HG03175 (cell line): ENCODE data around the gene TMEM270.
"Not testable (repeated sequence)": the region's sequence is repeated elsewhere in the genome, so short reads cannot be mapped to it uniquely, and the experiment has no call there.

Experiments
- ATAC-seq: cut with Tn5 transposase; IDR thresholded peaks from one replicate; pipeline ENCODE4 v1.9.1; 2021; ENCODE audit warnings: mild to moderate bottlenecking, moderate library complexity; ENCODE audit not compliant: unreplicated experiment

Gene TMEM270

DNA sequence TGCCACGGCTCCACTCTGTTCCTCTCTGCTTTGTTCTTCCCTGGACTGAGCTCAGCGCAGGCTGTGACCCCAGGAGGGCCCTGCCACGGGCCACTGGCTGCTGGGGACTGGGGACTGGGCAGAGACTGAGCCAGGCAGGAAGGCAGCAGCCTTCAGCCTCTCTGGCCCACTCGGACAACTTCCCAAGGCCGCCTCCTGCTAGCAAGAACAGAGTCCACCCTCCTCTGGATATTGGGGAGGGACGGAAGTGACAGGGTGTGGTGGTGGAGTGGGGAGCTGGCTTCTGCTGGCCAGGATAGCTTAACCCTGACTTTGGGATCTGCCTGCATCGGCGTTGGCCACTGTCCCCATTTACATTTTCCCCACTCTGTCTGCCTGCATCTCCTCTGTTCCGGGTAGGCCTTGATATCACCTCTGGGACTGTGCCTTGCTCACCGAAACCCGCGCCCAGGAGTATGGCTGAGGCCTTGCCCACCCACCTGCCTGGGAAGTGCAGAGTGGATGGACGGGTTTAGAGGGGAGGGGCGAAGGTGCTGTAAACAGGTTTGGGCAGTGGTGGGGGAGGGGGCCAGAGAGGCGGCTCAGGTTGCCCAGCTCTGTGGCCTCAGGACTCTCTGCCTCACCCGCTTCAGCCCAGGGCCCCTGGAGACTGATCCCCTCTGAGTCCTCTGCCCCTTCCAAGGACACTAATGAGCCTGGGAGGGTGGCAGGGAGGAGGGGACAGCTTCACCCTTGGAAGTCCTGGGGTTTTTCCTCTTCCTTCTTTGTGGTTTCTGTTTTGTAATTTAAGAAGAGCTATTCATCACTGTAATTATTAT lies 28.9 kb upstream of the TMEM270 start:
- ATAC-seq, result no peak

DNA sequence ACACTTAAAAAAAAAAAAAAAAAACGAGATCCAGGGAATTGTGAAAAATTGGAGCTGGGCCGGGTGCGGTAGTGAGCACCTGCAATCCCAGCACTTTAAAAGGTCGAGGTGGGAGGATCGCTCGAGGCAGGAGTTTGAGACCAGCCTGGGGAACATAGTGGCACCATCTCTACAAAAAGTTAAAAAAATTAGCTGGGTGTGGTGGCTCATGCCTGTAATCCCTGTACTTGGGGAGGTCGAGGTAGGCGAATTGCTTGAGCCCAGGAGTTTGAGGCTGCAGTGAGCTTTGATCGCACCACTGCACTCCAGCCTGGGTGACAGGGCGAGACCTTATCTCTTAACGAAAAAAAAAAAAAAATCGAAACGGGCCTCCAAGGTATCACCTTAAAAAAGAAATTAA lies 28.2 kb upstream of the TMEM270 start:
- no peak for ATAC-seq

DNA sequence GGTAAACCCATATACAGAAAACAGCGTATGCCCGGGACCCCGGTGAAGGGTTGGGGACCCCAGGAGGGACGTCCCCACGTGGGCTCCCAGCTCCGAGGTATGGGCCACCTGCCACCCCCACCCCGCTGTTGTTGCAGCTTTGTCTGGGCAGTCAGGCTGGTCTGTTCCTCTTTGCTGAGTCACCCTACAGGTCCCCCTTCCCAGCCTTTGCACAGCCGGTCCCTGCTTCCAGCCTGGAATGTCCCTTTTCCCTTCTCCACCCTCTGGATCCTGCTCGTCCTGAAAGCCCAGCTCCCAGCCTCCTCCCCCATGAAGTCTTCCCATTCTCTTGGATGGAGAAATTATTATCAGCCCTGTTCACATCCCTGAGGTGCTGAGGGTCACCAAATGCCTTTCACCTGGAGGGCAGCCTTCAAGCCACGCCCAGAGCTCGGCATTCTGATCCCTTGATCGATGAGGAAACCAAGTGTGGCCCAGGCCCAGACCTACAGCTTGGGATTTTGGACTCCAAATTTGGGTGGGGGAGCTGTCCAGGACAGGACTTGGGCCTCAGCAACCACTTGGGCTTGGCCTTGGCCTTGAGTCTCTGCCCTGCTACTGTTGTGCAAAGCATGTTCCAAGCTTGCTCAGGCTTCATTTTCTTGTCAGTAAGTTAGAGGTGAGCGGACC lies 27.6 kb upstream of the TMEM270 start:
- ATAC-seq, result no peak

DNA sequence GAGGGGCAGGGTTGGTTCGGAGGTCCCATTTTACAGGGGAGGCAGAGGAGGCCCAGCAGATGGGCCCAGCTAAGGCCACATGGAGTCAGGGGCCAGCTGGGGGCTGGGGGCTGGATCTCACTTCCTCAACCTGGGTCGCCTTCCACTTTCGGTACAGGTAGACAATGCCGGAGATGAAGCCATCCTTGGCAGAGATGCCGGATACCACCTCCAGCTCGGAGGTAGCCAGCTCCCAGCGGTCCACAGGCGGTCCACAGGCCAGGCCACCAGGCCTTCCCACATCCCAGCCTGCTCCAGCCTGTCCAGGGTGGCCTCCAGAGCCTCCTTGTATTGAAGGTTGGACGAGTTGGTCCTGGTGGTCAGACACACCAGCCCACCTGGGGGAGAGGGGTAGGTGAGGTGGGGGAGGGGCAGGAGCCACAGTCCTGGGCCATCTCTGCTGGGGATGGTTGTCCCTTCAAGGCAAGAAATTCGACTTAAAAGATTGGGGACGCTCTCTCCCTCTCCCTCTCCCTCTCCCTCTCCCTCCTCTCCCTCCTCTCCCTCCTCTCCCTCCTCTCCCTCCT lies 26.2 kb upstream of the TMEM270 start:
- no peak for ATAC-seq

DNA sequence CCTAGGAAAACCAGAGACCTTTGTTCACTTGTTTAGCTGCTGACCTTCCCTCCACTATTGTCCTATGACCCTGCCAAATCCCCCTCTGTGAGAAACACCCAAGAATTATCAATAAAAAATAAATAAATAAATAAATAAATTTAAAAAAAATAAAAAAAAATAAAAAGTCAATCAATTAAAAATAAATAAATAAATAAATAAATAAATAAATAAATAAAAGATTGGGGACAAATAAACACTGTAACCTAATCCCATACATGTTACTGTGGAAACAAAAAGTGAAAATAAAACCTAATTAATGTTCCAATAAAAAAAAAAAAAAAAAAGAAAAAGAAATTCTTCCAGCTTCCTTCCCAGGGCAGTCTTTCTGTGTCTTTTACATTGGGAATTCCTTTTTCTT lies 23.8 kb upstream of the TMEM270 start:
- not testable (repeated sequence) for ATAC-seq

DNA sequence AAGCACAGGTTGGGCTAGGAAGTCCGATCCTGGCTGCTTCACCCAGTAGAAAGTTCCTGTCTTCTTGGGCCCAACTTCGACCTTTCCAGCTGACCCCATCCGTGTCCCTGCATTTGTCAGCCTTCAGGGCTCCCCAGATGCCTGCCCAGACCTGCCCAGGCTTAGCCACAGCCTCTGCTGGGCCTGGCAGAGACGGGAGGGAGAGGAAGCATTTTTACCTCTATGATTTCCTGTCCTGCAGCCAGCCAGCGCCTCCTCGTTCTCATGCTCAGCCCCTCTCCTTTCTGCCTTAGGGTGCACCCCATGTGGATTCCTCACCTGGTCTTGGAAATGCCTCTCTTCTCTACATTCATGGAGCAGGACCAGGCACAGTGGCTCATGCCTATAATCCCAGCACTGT lies 22.3 kb upstream of the TMEM270 start:
- no peak for ATAC-seq

DNA sequence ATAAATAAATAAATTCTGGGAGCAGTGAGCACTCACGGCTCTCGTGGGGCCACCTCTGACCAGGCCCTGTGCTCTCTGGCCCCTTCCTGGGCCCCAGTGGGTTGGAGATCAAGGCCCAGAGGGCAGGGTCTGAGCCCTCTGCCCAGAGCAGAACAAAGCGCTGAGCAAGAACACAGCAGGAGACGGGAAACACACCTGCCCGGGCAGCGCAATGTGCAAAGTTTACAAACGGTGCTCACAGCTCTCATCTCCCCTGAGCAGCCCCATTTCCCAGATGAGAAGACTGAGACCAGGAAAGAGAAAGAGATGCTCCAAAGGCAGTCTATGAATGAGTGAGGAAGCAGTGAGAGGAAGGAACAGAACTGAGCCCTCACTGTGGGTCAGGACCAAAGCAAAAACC lies 21.7 kb upstream of the TMEM270 start:
- no peak for ATAC-seq

DNA sequence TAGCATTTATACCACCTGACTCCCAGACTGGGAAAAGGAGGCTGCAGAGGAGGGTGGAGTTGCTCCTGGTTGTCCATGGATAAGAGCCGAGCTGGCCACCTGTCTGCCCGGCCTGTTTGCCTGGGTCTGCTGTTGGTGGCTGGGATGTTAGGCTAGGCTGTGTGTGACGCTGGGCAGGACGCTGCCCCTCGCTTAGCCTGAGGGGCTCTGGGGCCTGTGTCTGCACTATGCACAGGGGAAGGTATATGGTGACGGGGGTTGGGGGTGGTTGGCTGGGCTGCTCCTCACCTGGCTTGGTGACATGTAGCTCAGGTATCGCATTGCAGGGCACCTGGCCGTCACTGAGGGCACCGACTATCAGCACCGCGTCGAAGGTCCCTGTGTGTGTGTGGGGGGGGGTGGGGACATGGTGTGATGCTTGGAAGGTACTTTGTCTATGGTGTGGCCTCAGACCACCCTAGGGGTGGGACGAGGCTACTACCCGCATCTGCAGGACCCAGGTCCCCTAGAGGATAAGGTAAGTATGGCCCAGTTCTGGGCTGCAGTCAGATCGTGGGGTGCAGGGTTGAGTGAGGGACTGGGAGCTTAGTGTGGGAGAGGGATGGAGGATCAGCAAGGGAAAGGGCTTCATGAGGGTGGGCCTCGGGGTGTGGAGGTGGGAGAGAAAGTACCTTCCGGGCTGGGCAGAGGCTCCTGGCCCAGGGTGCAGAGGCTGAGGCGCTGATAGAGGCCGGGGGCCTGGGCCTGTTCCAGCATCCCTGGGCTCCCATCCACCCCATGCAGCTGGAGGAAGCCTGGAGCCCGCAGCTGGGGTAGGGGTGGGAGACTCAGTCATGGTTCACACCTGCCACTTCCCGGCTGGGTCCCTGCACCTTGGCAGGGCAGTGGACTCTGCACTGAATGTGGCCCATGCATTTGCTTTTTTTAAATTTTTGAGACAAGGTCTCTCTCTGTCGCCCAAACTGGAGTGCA lies 20.9 kb upstream of the TMEM270 start:
- ATAC-seq, result no peak

DNA sequence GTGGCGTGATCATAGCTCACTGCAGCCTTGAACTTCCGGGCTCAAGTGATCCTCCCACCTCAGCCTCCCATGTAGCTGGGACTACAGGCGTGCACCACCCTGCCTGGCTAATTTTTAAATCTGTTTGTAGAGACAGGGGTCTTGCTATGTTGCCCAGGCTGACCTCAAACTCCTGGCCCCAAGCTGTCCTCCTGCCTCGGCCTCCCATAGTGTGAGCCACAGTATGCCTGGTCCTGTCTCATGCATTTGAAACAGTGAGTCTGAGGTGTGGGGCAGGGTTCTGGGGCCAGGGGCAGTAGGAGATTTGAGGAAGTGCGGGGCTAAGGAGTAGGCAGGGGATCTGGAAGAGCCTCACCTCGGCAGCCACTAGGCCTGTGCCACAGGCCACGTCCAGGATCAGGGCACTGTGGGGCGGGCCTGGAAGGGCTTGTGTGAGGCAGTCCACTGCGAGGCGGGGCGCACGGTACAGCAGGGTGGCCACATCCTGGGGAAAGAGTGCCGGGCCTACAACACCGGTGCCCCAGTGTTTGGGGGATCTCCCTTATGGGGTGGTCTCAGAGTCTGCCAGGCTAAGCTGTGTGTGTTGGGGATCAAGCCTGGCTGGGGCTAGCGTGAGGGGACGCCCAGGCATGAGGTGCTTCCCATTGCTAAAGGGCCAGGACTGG lies 20.1 kb upstream of the TMEM270 start:
- ATAC-seq, result no peak

DNA sequence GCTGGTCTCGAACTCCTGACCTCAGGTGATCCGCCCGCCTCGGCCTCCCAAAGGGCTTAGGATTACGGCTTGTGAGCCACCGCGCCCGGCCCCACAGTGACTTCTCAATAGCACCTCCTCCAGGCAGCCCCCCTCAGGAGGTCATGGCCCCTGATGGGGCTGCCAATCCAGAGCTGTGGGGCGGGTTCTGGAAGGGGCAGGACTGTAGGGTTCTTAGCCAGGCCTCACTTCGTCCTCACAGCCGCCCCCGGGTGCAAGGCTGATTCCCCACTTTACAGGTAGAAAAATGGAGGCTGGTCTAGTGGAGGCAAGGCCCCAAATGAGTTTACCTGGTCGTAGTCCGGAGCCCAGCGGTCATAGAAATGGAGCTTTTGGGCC lies 19.3 kb upstream of the TMEM270 start:
- no peak for ATAC-seq

DNA sequence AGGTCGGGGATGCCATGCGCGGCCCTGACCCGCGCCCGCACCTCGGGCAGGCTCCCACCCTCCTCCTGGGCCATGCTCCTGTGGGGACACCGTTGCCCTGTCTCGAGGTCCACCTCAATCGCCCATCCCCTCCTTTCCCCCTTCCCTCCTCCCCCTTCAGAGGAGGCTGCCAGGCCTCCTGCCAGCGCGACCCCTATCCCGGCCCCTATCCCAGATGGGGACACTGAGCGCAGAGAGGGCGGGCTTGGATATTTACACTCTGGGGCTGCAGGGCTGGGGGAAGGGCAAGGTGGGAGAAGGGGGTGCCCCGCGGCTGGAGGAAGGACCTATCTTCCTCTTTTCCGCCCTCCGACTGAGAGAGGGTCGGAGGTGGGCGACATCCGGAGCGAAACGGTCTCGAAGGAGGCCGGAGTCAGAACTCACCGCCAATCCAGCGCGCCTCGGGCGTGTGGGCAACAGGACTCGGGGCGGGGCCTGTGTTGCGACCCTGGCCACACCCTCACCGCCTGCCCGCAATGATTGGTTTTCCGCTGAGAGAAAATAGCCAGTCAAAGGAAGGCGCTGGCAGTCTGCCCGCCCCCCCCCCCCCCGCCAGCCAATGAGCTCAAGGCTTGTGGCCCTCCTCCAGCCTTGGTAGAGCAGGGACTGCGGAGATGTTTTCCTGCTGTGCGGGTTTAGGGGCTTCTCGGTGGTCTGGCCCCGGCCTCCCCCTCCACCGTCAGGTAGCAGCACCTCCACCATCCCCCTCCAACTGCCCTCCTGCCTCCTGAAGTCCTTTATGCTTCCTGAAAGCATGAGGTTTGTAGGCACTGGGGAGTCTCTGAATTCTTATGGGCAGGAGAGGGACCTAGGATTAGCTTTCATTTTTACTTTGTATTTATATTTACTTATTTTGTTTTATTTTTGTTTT lies 18.6 kb upstream of the TMEM270 start, which contains the start of gene METTL27:
Gene METTL27, minus strand, starts transcription at position 450 of the 910 bp plus-strand sequence. Its CDS starts 376 bp downstream, at position 74.
- peak; percentile 96 for ATAC-seq

DNA sequence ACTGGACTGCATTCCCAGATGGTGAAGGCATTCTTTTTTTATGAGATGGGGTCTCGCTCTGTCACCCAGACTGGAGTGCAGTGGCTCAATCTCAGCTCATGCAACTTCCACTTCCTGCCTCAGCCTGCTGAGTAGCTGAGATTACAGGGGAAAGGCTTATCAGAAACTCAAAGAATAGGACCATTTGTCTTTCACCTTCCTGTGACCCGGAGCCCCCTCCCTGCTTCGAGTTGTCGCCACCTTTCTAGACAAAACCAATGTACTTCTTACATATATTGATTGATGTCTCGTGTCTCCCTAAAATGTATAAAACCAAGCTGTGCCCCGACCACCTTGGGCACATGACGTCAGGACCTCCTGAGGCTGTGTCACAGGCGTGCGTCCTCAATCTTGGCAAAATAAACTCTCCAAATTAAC lies 16.8 kb upstream of the TMEM270 start:
- no peak for ATAC-seq

DNA sequence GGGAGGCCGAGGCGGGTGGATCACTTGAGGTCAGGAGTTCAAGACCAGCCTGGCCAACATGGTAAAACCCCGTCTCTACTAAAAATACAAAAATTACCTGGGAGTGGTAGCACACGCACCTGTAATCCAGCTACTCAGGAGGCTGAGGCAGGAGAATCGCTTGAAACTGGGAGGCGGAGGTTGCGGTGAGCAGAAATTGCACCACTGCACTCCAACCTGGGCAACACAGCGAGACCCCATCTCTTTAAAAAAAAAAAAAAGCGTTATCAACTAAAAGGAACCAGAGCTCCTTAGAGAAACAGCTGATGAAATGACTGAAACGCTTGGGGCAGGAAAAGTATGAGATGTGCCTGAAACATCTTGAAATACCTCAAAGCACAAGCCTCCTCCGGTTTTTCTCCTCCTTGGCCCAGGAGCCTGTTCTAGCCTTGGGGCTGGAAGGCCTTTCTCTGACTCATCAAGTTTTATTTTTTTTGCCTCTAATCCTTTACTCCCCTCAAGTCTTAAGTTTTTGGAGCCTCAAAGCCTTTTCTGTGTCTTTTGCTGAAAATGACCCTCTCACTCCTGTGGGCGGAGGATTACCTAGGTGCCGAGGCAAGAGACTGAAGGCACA lies 16.0 kb upstream of the TMEM270 start:
- no peak for ATAC-seq

DNA sequence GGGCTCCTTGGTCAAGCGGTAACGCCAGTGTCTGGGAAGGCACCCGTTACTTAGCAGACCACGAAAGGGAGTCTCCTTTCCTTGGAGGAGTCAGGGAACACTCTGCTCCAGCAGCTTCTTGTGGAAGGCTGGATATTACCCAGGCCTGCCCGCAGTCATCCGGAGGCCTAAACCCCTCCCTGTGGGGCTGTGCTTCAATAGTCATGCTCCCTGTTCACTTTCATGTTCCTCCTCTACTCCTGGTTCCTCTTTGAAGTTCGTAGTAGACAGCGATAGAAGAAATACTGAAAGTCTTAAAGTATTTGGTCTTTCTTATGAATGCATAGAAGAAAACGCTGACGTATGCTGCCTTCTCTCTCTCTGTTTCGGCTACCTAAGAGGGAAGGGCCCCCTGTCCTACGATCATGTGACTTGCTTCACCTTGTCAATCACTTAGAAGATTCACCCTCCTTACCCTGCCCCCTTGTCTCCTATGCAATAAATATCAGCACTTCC lies 15.2 kb upstream of the TMEM270 start:
- ATAC-seq, result not testable (repeated sequence)

DNA sequence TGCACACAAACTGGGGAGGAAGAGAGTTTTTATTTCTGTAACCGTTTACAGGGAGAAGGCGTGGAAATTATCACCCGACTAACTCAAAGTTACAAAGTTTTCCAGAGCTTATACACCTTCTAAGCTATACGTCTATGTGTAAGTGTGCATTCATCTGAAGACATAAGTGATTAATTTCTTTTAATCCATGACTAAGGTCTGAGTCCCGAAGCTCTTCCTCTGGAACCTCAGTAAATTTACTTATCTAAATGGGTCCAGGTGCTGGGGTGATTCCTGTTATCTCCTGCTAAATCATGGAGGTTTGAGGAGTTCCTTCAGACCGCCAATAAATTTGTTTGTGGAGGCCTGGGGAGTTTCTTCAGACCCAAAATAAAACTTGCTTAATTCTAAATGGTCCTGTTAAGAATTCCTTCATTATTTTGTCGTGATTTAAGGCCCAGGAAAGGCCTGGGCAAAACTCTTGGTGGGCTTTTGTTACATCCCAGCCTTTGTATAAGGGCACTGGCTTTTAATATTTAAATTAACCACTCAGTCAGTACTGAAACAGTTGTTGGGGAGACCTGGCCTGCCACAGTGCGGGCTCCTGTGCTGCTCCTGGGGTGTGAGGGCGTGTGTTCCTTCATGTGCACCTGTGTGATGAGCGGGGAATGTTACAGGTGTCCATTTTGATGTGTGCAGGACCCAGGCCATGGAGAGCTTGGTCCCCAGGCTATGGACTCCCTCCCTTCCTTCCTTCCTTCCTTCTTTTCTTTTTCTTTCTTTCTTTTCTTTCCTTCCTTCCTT lies 12.8 kb upstream of the TMEM270 start:
- no peak for ATAC-seq

DNA sequence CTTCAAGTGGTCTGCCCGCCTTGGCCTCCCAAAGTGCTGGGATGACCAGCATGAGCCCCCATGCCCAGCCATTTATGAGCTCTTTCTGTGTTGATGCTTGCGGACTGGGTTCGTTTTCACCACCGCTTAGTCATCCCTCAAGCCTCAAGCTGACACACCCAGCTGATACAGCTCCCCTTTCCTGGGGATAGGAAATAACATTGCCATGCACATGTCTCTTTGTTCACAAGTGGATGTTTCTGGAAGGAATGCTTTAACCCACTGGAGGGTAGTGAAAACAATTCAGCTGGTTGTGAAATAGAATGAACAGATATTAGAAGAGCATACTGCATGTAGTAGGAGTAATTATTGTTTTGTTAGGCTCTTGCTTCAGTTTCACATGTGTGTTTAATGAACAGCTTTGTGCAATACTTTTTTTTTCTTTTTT lies 10.2 kb upstream of the TMEM270 start:
- no peak for ATAC-seq

DNA sequence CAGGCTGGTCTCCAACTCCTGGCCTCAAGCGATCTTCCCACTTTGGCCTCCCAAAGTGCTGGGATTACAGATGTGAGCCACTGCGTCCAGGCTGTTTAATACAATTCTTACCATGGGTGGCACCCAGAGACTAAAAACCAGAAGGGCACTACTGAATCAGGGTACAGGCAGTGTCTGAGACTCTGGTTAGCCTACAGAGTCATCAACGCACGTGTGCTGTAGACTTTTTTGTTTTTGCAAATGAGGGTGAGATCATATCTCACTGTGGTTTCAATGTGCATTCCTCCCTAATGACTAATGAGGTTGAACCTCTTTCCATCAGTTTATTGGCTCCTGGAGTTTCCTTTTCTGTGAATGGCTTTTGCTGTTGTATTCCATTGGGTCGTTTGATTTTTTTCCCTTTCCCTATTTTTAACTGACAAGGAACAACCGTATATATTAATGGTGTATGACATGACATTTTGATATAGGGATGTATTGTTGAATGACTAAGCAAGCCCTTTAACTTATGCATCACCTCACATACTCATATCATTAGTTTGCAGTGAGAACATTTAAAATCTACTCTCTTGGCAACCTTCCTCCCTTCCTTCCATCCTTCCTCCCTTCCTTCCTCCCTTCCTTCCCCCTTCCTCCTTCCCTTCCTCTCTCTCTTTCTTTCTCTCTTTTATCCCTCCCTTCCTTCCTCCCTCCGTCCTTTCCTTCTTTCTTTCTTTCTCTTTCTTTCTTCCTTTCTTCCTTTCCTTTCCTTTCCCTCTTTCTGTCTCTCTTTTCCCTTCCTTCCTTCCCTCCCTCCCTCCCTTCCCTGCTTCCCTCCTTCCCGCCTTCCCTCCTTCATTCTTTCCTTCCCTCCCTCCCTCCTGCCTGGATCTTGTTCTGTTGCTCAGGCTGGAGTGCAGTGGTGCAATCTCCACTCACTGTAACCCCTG lies 9.3 kb upstream of the TMEM270 start:
- peak; percentile 78 for ATAC-seq
